Tibial nerve (tissue), 4 donors: ENCODE data around the gene TBL1X. TPM values are rescaled to one million over a fixed set of nuclear protein-coding genes. Genes with fewer than 3 reads are reported as not detected.
A peak's percentile ranks its signal among the peaks of the same experiment; 100 is the strongest.

Experiments
- DNase-seq, 2 donors: peaks; one replicate each; pipeline ENCODE4 v3.0.0-alpha.2; 2019; ENCODE audit warnings: low spot score in 2 of 2
- H3K27ac ChIP-seq, 4 donors: fragments of 200-600 bp; sonication (generic) in 3 of 4; one replicate each; pipeline ENCODE4 v1.5.1; 2017 to 2019; ENCODE audit warnings: mild to moderate bottlenecking in 1 of 4
- H3K27me3 ChIP-seq, 2 donors: fragments of 200-600 bp; sonication (generic) in 1 of 2; one replicate each; pipeline versions ENCODE4 v1.5.1 to v1.6.0; 2017 to 2019
- H3K36me3 ChIP-seq, 3 donors: fragments of 200-600 bp; sonication (generic); one replicate each; pipeline ENCODE4 v1.5.1; 2018 to 2019
- H3K4me1 ChIP-seq, 4 donors: fragments of 200-600 bp; sonication (generic) in 3 of 4; one replicate each; pipeline ENCODE4 v1.5.1; 2017 to 2019
- H3K4me3 ChIP-seq, 4 donors: fragments of 200-600 bp; sonication (generic) in 3 of 4; one replicate each; pipeline ENCODE4 v1.5.1; 2017 to 2019; ENCODE audit warnings: mild to moderate bottlenecking in 1 of 4, moderate library complexity in 1 of 4
- H3K9me3 ChIP-seq, 4 donors: fragments of 200-600 bp; sonication (generic) in 3 of 4; one replicate each; pipeline ENCODE4 v1.5.1; 2017 to 2019
- CTCF ChIP-seq, 5 experiments: fragments of 200-600 bp in 3 of 5; fragments of 450-650 bp in 2 of 5; sonication (generic) in 3 of 5; IDR thresholded peaks; one replicate each; pipeline ENCODE4 v1.5.1; 2016 to 2019; ENCODE audit warnings: antibody characterized with exemption in 5 of 5, mild to moderate bottlenecking in 3 of 5, moderate library complexity in 2 of 5
- EP300 ChIP-seq, 2 donors: sonication (generic); formaldehyde crosslinking; IDR thresholded peaks; one replicate each; pipeline ENCODE4 v1.6.1; 2017; ENCODE audit warnings: antibody characterized with exemption in 2 of 2, mild to moderate bottlenecking in 1 of 2
- POLR2A ChIP-seq, 2 donors: fragments of 450-650 bp; IDR thresholded peaks; one replicate each; pipeline ENCODE4 v1.6.1; 2017; ENCODE audit warnings: antibody characterized with exemption in 2 of 2, mild to moderate bottlenecking in 2 of 2, moderate library complexity in 2 of 2
- WGBS, 2 donors: methylation state at CpG; one replicate each; pipeline ENCODE4 v1.1.5; 2018; 5-methylcytosine and 5-hydroxymethylcytosine counted together
- total RNA-seq, 4 donors: library from RNA; depleted of rRNA; stranded (reverse); fragments of >200 nt; gene quantifications; one replicate each; pipeline ENCODE4 v1.1.0, GENCODE V29; 2016

The TBL1X gene
- total RNA-seq, 4 donors from 2014 or later: 12.2 to 25.2 (median 19.5) TPM

- Histone ChIP-seq H3K36me3 (no peaks in the 10 kb centered on the region), H3K27ac (no peak overlapping the region), H3K9me3 (no peaks in the 10 kb centered on the region), H3K4me1 (peaks cover 0 to 10% (median 0%) of the 10 kb centered on the region in 4 donors), H3K27me3 (peaks cover 0 to 11% of the 10 kb centered on the region in 2 donors), H3K4me3 (no peak overlapping the region)
- DNase-seq: no peak
- 69 to 88% methylated on average over 7 of the region's 7 CpGs for WGBS, 2 donors
- TF ChIP-seq EP300 (IDR thresholded peaks at IDR 0.05) (no peak), POLR2A (IDR thresholded peaks at IDR 0.05) (no peak), CTCF (IDR thresholded peaks at IDR 0.05) (no peak)
Measured at GRCh38 chrX:9781941-9782340, 317.1 kb downstream of the TBL1X start.

GRCh38 chrX:9784332-9784731, 319.5 kb downstream of the TBL1X start:
- Histone ChIP-seq H3K27ac (no peak overlapping the region), H3K27me3 (peaks cover 0 to 33% of the 10 kb centered on the region in 2 donors), H3K9me3 (no peaks in the 10 kb centered on the region), H3K4me1 (peaks cover 0 to 14% (median 0%) of the 10 kb centered on the region in 4 donors), H3K4me3 (no peak overlapping the region), H3K36me3 (no peaks in the 10 kb centered on the region)
- DNase-seq: no peak
- 90 to 95% methylated on average over 6 to 8 of the region's 8 CpGs for WGBS, 2 donors
- TF ChIP-seq EP300 (IDR thresholded peaks at IDR 0.05): no peak
- TF ChIP-seq POLR2A (IDR thresholded peaks at IDR 0.05): no peak
- no peak for TF ChIP-seq CTCF (IDR thresholded peaks at IDR 0.05)

GRCh38 chrX:9785254-9785943, 320.5 kb downstream of the TBL1X start:
- Histone ChIP-seq H3K27me3 (peaks cover 0 to 33% of the 10 kb centered on the region in 2 donors), H3K27ac (no peak overlapping the region), H3K4me1 (peaks cover 0 to 14% (median 0%) of the 10 kb centered on the region in 4 donors), H3K9me3 (no peaks in the 10 kb centered on the region), H3K4me3 (peak overlapping the region in 2 of 4 donors; percentile 20 to 54), H3K36me3 (no peaks in the 10 kb centered on the region)
- WGBS, 2 donors: 21 to 90% methylated on average over 2 to 23 of the region's 58 CpGs
- no peak for DNase-seq
- TF ChIP-seq POLR2A (IDR thresholded peaks at IDR 0.05) (no peak), EP300 (IDR thresholded peaks at IDR 0.05) (no peak), CTCF (IDR thresholded peaks at IDR 0.05) (no peak)

GRCh38 chrX:9785944-9786797, 321.3 kb downstream of the TBL1X start, which contains the start of gene SHROOM2:
TSS of gene SHROOM2 (plus strand) at chrX:9786429. CDS start at chrX:9786546, 117 bp downstream.
- TF ChIP-seq CTCF (IDR thresholded peaks at IDR 0.05): no peak
- no peak for TF ChIP-seq EP300 (IDR thresholded peaks at IDR 0.05)
- TF ChIP-seq POLR2A (IDR thresholded peaks at IDR 0.05): no peak
- no peak within 1 kb of the TSS for H3K27ac ChIP-seq
- 1% methylated on average over 15 of the region's 132 CpGs; no CpG with 5 or more reads in 1 of the 2 donors for WGBS, 2 donors
- H3K9me3 ChIP-seq: no peaks in the 10 kb centered on the region
- H3K27me3 ChIP-seq: peaks cover 0 to 33% of the 10 kb centered on the region in 2 donors
- DNase-seq: no peak
- peaks cover 0 to 14% (median 0%) of the 10 kb centered on the region in 4 donors for H3K4me1 ChIP-seq
- H3K4me3 ChIP-seq: peak within 1 kb of the TSS in 3 of 4 donors; percentile 20 to 54 (median 23)
- no peaks in the 10 kb centered on the region for H3K36me3 ChIP-seq
